NCI-H345 treated with DMSO at 0.1 percent for 48 hours (cell line): ENCODE results near the gene PLA2G4D.

Source experiments
- DNase-seq: peaks from one replicate; lab custom pipeline; 2025; ENCODE audit not compliant: unreplicated experiment; lab: John Stamatoyannopoulos, UW

Gene PLA2G4D

DNA sequence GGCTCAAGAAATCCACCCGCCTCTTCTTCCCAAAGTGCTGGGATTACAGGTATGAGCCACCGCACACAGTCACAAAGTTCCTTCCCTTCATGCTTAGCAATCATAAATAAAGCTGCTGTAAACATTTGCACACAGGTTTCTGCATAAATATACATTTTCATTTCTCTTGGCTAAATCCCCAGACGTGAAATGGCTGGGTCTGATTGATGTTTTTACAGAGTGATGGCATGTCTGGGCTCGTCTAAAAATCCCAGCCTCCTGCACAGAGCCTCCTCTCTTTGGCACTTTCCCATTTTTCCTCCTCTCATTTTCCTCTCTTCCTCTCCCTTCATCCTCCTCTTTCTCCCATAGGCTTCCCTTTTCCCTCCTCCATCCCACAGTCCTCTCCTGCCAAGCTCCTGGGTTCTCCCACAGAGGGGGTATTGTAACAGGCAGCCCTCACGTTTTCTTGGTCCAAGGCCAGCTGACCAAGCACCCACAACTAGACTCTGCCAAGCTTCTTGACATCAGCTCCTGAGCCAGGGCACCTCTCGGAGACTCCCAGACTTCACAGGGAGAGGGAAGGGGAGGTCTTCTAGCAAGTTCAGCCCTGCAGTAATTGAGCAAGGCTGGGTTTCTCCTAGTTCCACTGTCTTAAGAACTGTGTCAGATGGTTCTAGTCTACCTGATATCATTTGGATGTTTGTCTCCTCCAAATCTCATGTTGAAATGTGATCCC lies 63.0 kb downstream of the PLA2G4D start:
- DNase-seq, result no peak

DNA sequence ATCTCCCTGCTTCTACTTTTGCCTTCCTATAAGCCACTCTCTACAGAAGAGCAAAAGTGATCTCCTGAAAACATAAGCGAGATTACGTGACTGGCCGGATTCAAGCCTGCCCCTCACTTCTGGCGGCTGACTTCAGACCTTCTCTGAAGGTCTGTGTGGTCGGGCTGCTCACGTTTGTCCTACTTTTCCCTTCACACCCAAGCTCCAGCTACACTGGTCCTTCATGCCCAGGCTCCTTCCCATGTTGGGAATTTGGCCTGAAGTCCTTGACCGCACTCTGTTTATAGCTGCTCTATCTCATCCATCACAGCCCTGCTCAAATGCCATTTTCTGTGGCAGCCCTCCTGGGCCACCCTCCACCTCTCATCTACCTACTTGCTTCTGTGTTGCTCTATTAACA lies 66.8 kb downstream of the PLA2G4D start:
- DNase-seq, result no peak

DNA sequence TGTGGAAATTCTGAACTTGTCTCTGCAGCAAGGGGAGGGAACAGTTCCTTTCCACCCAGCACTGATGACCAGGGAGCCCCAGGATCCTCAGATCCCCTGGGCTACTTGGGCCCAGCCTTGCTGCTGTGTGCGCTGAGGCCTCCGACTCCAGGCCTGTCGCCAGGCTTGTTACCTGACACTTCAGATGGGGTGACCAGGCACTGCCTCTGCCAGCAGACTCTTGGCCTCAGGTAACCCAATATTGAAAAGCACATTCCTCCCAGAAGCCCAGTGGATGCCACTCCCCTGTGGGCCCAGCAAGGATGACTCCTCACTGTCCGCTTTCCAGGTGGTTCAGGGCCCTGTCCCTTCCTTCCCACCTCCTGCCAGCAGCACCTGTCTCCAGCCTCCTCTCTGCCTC lies 70.1 kb downstream of the PLA2G4D start:
- DNase-seq, result no peak

DNA sequence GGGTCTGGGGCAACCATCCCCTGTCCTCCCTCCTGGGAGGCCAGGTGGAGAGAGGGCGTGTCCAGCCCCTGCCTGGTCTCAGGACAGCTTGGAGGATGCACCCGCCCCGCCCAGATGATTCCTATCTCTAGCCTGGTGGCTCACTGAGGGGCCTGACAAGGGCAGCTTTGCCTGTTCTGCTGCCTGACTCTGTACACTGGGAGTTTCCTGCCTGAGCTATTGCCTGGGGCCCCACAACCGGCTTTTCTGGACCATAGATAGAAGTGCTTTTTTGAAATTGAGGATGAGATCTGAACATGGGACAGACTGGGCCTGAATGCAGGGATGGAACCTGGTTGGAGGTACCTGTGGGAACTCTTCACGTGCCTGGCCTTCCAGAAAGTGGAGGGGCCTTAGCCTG lies 72.8 kb downstream of the PLA2G4D start:
- no peak for DNase-seq

DNA sequence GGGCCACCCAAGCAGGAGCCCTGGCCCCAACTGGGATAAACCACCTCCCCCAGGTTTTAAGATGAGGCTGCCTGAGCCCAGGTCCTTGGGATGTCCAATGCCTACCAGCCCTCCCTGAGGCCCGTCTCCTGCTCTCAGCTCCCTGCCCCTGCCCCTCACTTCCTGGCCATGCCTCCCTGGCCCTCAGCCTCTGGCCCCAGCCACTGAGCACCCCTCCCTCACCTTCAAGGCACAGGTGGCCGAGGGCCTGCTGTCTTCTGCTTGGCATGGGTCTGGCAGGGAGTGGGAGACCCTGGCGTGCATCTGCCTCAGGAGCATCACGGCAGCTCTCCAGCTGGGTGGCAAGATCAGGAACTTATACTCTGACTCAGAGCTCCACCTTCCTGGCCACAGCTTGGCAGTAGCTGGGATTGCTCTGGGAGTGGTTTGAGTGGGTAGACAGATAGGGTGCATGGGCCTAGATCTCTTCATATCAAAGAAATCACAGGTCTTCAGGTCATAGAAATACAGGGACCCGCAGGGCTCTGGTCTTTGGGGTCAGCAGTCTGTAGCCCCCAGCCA lies 73.6 kb downstream of the PLA2G4D start, which contains the start of gene PLA2G4E:
Gene PLA2G4E, minus strand, starts transcription at position 330 of the 561 bp plus-strand sequence. Its CDS starts 12 bp downstream, at position 318.
- no peak for DNase-seq

DNA sequence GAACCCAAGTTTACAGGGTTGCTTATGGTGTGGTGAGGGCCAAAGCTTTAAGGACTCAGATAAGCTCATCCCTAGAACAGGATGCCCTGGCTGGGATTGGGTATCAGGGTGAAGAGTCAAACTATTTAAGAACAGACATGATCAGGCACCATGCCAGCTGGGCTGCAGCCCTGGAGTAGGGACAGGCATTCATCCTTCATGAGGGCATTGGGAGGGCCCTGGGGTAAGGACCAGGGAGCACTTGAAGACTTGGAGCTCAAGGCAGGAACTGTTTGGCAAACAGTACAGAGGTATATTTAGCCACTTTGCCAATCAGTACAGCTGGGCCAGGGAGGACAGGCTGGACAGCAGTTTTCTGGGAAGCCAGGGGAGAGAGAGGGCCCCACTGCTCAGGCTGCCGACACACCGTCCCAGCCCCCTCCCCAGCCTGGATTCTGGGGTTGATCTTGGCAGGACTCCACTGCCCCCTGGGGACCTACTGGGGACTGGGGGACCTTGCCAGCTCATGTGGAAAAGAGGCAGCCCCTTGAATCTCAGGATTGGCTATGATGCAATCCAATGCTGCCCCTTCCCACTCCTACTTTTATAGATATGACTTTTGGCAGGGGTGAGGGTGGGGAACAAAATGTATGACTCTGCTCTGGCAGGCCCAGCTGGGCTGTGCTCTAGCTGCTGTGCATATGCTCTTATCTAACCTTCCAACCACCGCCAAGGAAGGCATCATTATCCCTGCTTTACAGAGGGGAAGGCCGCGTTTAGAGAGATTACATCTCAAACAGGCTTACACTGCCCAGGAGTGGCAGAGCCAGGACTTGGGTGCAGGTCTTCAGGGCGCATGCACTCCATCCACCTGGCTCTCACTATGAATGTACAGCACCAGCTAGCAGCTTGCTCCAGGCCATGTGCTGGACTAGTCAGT lies 75.8 kb downstream of the PLA2G4D start:
- no peak for DNase-seq
